Parathyroid adenoma (tissue), 2 donors: ENCODE results near the gene NYAP1.

Experiments used
- H2AFZ ChIP-seq: fragments of 300-600 bp; sonication (generic); one replicate; pipeline ENCODE4 v1.7.0; 2017; ENCODE audit warnings: antibody characterized with exemption, mild to moderate bottlenecking
- H3K27ac ChIP-seq: fragments of 300-600 bp; sonication (generic); one replicate; pipeline ENCODE4 v1.7.0; 2017
- H3K27me3 ChIP-seq: fragments of 300-600 bp; sonication (generic); one replicate; pipeline ENCODE4 v1.7.0; 2017; ENCODE audit warnings: low read length; ENCODE audit not compliant: control insufficient read depth, insufficient read depth
- H3K36me3 ChIP-seq: fragments of 300-600 bp; sonication (generic); one replicate; pipeline ENCODE4 v1.7.0; 2017; ENCODE audit warnings: low read length; ENCODE audit not compliant: control insufficient read depth, insufficient read depth
- H3K4me1 ChIP-seq: fragments of 300-600 bp; sonication (generic); one replicate; pipeline ENCODE4 v1.7.0; 2017; ENCODE audit warnings: control low read depth
- H3K4me2 ChIP-seq: fragments of 300-600 bp; sonication (generic); one replicate; pipeline ENCODE4 v1.7.0; 2017; ENCODE audit warnings: low read length
- H3K4me3 ChIP-seq: fragments of 300-600 bp; sonication (generic); one replicate; pipeline ENCODE4 v1.7.0; 2017; ENCODE audit warnings: low read depth, low read length
- H3K79me2 ChIP-seq: fragments of 300-600 bp; sonication (generic); one replicate; pipeline ENCODE4 v1.7.0; 2017; ENCODE audit warnings: control low read depth
- H3K9ac ChIP-seq: fragments of 300-600 bp; sonication (generic); one replicate; pipeline ENCODE4 v1.7.0; 2017; ENCODE audit warnings: mild to moderate bottlenecking
- H3K9me3 ChIP-seq: fragments of 300-600 bp; sonication (generic); one replicate; pipeline ENCODE4 v1.7.0; 2017; ENCODE audit warnings: low read length; ENCODE audit not compliant: control insufficient read depth
- TF ChIP-seq, protein P1 (sequence below): fragments of 300-600 bp; sonication (generic); IDR thresholded peaks from one replicate; pipeline ENCODE4 v1.7.0; 2017; ENCODE audit warnings: antibody characterized with exemption, mild to moderate bottlenecking
- donor health status: primary hyperparathyroidism.

The NYAP1 gene

GRCh38 chr7:100475549-100475948, 8.2 kb upstream of the NYAP1 start:
- H3K27me3 ChIP-seq, result no peaks in the 10 kb centered on the region
- H3K27ac ChIP-seq, result no peak overlapping the region
- no peak overlapping the region for H3K4me2 ChIP-seq
- H3K36me3 ChIP-seq, result no peaks in the 10 kb centered on the region
- H2AFZ ChIP-seq, result no peak overlapping the region
- TF ChIP-seq, protein P1, sequence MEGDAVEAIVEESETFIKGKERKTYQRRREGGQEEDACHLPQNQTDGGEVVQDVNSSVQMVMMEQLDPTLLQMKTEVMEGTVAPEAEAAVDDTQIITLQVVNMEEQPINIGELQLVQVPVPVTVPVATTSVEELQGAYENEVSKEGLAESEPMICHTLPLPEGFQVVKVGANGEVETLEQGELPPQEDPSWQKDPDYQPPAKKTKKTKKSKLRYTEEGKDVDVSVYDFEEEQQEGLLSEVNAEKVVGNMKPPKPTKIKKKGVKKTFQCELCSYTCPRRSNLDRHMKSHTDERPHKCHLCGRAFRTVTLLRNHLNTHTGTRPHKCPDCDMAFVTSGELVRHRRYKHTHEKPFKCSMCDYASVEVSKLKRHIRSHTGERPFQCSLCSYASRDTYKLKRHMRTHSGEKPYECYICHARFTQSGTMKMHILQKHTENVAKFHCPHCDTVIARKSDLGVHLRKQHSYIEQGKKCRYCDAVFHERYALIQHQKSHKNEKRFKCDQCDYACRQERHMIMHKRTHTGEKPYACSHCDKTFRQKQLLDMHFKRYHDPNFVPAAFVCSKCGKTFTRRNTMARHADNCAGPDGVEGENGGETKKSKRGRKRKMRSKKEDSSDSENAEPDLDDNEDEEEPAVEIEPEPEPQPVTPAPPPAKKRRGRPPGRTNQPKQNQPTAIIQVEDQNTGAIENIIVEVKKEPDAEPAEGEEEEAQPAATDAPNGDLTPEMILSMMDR, result no peak
- H3K79me2 ChIP-seq, result peaks cover 2% of the 10 kb centered on the region
- no peak overlapping the region for H3K4me3 ChIP-seq
- no peak overlapping the region for H3K9ac ChIP-seq
- peaks cover 7% of the 10 kb centered on the region for H3K4me1 ChIP-seq
- no peaks in the 10 kb centered on the region for H3K9me3 ChIP-seq

DNA sequence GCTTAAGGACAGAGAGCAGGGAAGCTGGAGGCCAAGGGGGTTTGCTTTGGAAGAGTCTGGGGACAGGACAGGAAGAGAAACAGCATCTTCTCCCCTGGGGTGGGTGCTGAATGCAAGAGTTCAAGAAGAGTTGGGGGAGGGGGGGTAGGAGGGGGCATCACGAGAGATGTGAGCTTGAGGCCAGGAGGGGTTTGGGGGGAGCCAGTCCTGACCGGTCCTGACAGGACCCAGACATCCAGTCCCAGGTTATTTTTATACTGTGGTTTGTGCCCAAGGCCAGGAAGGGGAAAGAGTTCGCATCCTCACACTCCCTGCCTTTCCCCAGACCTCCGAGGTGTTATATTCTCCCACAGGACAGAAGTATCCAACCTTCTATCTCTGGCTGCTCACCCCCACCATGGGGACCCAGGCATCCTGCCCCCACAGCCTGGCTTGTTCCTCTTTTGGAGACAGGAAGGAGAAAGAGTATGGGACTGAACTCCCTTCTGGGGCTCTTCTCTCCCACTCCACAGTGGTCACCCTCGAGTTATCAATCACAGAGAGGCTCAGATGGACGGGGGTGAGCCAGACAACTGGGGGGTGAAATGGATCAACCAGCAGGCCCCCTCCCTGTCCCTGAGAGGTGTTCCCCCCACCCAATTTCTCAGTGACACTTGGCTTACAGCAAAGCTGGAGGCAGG, 7.5 kb upstream of the NYAP1 start:
- Histone ChIP-seq H3K27me3 (no peaks in the 10 kb centered on the region), H3K4me1 (peaks cover 7% of the 10 kb centered on the region), H3K9ac (no peak overlapping the region), H3K4me3 (no peak overlapping the region), H3K27ac (no peak overlapping the region), H3K9me3 (no peaks in the 10 kb centered on the region), H2AFZ (no peak overlapping the region), H3K4me2 (no peak overlapping the region), H3K79me2 (peaks cover 2% of the 10 kb centered on the region), H3K36me3 (no peaks in the 10 kb centered on the region)
- TF ChIP-seq, protein P1, result no peak

DNA sequence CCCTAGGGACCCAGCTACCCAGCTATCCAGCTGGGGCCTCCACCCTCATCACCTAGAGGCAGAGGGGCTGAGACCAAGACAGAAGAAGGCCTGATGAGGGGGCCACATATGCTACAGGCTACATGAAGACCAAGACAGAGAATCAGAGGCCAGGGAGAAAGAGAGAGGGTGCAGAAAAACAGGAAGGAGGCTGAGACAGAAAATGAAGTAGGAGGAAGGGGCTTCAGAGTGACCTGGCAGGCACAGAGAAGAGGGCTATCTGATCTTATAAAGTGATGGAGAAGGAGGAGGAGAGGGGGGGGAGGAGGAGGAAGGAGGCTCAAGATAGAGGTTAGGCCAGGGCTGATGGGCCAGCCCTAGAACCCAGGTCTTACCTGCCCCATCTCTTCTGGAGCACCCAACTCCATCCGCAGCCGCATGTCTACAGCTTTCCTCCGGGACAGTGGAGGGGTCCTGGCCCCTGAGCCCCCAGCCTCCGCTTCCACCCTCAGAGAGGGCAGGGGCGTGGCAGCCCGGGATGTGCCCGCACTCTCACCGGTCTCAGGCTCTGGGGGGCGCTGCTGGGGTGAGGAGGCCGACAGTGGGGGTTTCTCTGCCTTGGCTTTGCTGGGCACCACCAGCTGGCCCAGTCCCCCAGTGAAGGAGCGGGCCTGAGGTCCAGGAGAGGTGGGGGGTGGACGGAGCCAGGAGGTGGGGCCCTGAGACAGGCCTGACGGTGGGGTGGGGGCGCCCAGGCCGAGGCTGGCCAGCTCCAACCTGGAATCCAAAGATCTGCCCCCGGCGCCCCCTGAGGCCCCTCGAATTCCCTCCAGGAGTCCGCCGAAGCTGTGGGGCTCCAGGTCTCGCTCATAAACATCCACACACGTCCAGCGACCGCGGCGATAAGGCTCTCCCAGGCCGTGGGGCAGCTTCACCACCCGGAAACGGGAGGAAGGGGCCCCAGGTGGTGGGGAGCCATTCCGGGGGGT, 6.5 kb upstream of the NYAP1 start:
- Histone ChIP-seq H3K9ac (peak overlapping the region; percentile 89), H3K4me3 (peak overlapping the region; percentile 92), H3K79me2 (peaks cover 2% of the 10 kb centered on the region), H3K4me1 (peaks cover 7% of the 10 kb centered on the region), H3K27me3 (no peaks in the 10 kb centered on the region), H2AFZ (no peak overlapping the region), H3K9me3 (no peaks in the 10 kb centered on the region), H3K36me3 (no peaks in the 10 kb centered on the region), H3K27ac (no peak overlapping the region), H3K4me2 (peak overlapping the region; percentile 79)
- TF ChIP-seq, protein P1, result no peak

- TF ChIP-seq, protein P1, result no peak
- H3K4me3 ChIP-seq, result peak overlapping the region; percentile 92
- peaks cover 2% of the 10 kb centered on the region for H3K79me2 ChIP-seq
- H2AFZ ChIP-seq, result no peak overlapping the region
- H3K27ac ChIP-seq, result no peak overlapping the region
- peaks cover 10% of the 10 kb centered on the region for H3K4me1 ChIP-seq
- peak overlapping the region; percentile 79 for H3K4me2 ChIP-seq
- no peaks in the 10 kb centered on the region for H3K27me3 ChIP-seq
- H3K9ac ChIP-seq, result peak overlapping the region; percentile 89
- H3K9me3 ChIP-seq, result no peaks in the 10 kb centered on the region
- no peaks in the 10 kb centered on the region for H3K36me3 ChIP-seq
Observed at GRCh38 chr7:100477871-100478267, 5.9 kb upstream of the NYAP1 start.
